GM06990 (cell line): ENCODE data around the gene TRIM24.
A peak's percentile ranks its signal among the peaks of the same experiment; 100 is the strongest.
"Not testable (repeated sequence)": the region's sequence is repeated elsewhere in the genome, so short reads cannot be mapped to it uniquely, and the experiment has no call there.

Source experiments
- DNase-seq: peaks from one replicate; pipeline ENCODE4 v3.0.0-alpha.2; 2011; ENCODE audit not compliant: insufficient read length; ENCODE audit errors: extremely low read depth
- H3K27me3 ChIP-seq: replicated peaks from 2 replicates; pipeline ENCODE4 v1.6.0; 2011; ENCODE audit warnings: low read length; ENCODE audit not compliant: control insufficient read depth, insufficient read depth
- H3K36me3 ChIP-seq: 2 replicates; pipeline ENCODE4 v1.5.1; 2011; ENCODE audit warnings: low read length; ENCODE audit not compliant: control insufficient read depth, insufficient read depth
- H3K4me3 ChIP-seq: replicated peaks from 2 replicates; pipeline ENCODE4 v1.5.1; 2011; ENCODE audit warnings: low read depth, mild to moderate bottlenecking, control low read depth, low read length
- CTCF ChIP-seq: IDR thresholded peaks from 2 replicates; pipeline ENCODE4 v1.5.1; 2011; ENCODE audit warnings: low read length, control low read depth, mild to moderate bottlenecking, inconsistent platforms; ENCODE audit not compliant: insufficient read depth, poor library complexity, severe bottlenecking

TRIM24 gene

GRCh38 chr7:138460176-138460648 lies at the start of gene TRIM24:
TSS of gene TRIM24 (plus strand) at chr7:138460259. CDS start at chr7:138460549, 290 bp downstream.
- Histone ChIP-seq H3K4me3 (peak within 1 kb of the TSS; percentile 82), H3K36me3 (no peaks in the 10 kb centered on the region), H3K27me3 (no peaks in the 10 kb centered on the region)
- peak; percentile 99 for DNase-seq
- no peak for TF ChIP-seq CTCF

GRCh38 chr7:138412077-138412476 lies 48.0 kb upstream of the TRIM24 start:
- not testable (repeated sequence) for H3K27me3 ChIP-seq

GRCh38 chr7:138412921-138413320 lies 47.1 kb upstream of the TRIM24 start:
- DNase-seq, H3K4me3 ChIP-seq, H3K27me3 ChIP-seq, H3K36me3 ChIP-seq: not testable (repeated sequence)

More at GRCh38 chr7:138412077-138412476, 48.0 kb upstream of the TRIM24 start:
- not testable (repeated sequence) for H3K4me3 ChIP-seq, DNase-seq, H3K36me3 ChIP-seq

GRCh38 chr7:138417078-138417700 lies 42.9 kb upstream of the TRIM24 start:
- no peak overlapping the region for H3K4me3 ChIP-seq
- TF ChIP-seq CTCF = no peak
- no peaks in the 10 kb centered on the region for H3K36me3 ChIP-seq
- DNase-seq = no peak
- no peaks in the 10 kb centered on the region for H3K27me3 ChIP-seq

- Histone ChIP-seq H3K36me3 (no peaks in the 10 kb centered on the region), H3K27me3 (no peaks in the 10 kb centered on the region), H3K4me3 (no peak overlapping the region)
- TF ChIP-seq CTCF = no peak
- DNase-seq = no peak
Observed at GRCh38 chr7:138417764-138418163, 42.3 kb upstream of the TRIM24 start.

GRCh38 chr7:138418403-138418802 lies 41.7 kb upstream of the TRIM24 start:
- DNase-seq, H3K27me3 ChIP-seq: not testable (repeated sequence)

GRCh38 chr7:138425026-138425425 lies 35.0 kb upstream of the TRIM24 start:
- no peak for TF ChIP-seq CTCF
- no peak for DNase-seq
- Histone ChIP-seq H3K4me3 (no peak overlapping the region), H3K27me3 (no peaks in the 10 kb centered on the region), H3K36me3 (no peaks in the 10 kb centered on the region)

More at GRCh38 chr7:138418403-138418802, 41.7 kb upstream of the TRIM24 start:
- H3K4me3 ChIP-seq, H3K36me3 ChIP-seq: not testable (repeated sequence)
